Ectodermal cell (in vitro differentiated cells): ENCODE results near the gene TEAD1.

Source experiments
- H3K27ac ChIP-seq: 2 replicates; pipeline ENCODE4 v1.7.0; 2013; ENCODE audit warnings: mild to moderate bottlenecking, low read depth, low read length; ENCODE audit not compliant: insufficient read depth, poor library complexity, severe bottlenecking
- H3K27me3 ChIP-seq: 2 replicates; pipeline ENCODE4 v1.7.0; 2013; ENCODE audit warnings: mild to moderate bottlenecking, low read length; ENCODE audit not compliant: insufficient read depth, control insufficient read depth, poor library complexity, severe bottlenecking
- H3K36me3 ChIP-seq: one replicate; pipeline ENCODE4 v1.7.0; 2013; ENCODE audit warnings: low read length; ENCODE audit not compliant: control insufficient read depth, insufficient read depth
- H3K4me1 ChIP-seq: one replicate; pipeline ENCODE4 v1.7.0; 2013; ENCODE audit warnings: low read length; ENCODE audit not compliant: control insufficient read depth, insufficient read depth
- H3K4me3 ChIP-seq: 2 replicates; pipeline ENCODE4 v1.7.0; 2013; ENCODE audit warnings: low read depth, low read length, control low read depth; ENCODE audit not compliant: insufficient read depth
- H3K9me3 ChIP-seq: 2 replicates; pipeline ENCODE4 v1.7.0; 2013; ENCODE audit warnings: mild to moderate bottlenecking, low read length, moderate library complexity; ENCODE audit not compliant: control insufficient read depth
- WGBS, 2 experiments: methylation state at CpG; one replicate each; pipeline ENCODE4 v1.1.7; 2013; ENCODE audit warnings: missing lambda C conversion rate in 2 of 2; 5-methylcytosine and 5-hydroxymethylcytosine counted together

Gene TEAD1

DNA sequence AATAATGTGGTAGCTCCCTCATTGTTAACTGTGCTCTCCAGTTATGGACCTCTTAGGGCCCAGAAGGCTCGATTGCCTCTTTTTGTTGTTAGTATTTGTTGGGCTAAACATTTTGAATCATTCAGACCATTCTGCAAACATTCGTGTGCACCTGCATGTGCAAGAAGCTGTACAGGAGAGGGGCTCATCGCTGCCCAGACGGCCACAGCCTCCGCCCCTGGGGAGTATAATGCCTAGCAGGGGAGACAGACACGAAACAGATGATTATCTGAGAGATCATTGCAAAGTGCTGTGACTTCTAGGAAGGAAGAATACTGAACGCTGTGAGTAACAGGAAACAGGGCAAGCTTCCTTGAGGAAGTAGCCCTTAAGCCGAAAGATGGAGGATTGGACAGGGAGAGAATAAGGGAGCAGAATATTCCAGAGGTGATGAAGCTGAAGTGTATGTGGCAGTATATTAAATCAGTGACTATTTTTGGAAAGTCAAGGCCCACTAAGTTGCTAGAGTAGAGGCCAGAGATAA is 211.6 kb downstream of the TEAD1 start:
- no peaks in the 10 kb centered on the region for H3K9me3 ChIP-seq
- WGBS, 2 experiments, result 95% methylated on average over 8 of the region's 8 CpGs
- no peak overlapping the region for H3K27ac ChIP-seq
- no peaks in the 10 kb centered on the region for H3K4me1 ChIP-seq
- H3K27me3 ChIP-seq, result no peaks in the 10 kb centered on the region
- H3K36me3 ChIP-seq, result peaks cover 39% of the 10 kb centered on the region
- H3K4me3 ChIP-seq, result no peak overlapping the region

DNA sequence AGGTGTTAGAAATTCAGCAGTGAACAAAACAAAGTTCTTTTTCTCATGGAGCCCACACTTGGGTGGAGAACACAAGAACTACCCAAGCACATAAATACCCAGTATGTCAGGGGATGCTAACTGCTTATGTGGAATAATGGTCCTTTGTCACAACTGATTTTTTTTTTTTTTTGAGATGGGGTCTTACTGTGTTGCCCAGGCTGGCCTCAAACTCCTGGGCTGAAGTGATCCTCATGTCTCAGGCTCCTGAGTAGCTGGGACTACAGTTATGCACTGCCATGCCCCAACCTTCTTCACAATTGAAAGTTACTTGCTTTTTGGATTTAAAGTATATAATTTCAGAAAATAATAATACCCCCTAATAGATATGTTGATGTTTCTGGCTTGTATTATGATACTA is 212.3 kb downstream of the TEAD1 start:
- Histone ChIP-seq H3K27me3 (no peaks in the 10 kb centered on the region), H3K9me3 (no peaks in the 10 kb centered on the region), H3K4me1 (no peaks in the 10 kb centered on the region), H3K27ac (no peak overlapping the region), H3K36me3 (peaks cover 39% of the 10 kb centered on the region), H3K4me3 (no peak overlapping the region)

DNA sequence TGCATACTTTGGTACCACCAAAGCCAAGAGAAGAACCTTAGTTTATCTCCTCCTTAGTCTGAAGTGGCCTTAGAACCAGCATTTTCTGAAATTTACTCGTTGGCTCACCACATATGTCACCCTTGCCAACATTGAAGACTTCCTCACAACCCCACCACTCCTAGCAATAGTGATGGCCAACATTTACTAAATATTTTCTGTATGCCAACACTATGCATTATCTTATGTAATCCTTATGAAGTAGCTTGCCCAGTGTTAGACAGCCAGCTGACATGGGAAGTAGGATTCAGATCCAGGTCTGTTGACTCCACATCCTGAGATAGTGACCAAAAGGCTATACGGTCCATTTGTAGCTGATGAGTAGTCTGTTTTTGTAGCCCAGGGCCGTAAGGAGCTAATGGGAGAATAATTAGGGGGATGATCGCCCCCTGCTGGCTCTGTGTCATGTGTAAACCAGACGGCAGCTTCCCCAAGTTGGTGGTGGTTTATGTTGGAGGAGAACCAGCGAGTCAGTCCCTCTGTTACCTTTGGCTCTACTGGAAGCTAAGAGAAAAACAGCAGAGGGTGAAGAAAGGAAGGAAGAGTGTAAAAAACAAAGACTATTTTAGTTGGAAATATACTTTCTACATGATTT is 214.4 kb downstream of the TEAD1 start:
- no peaks in the 10 kb centered on the region for H3K27me3 ChIP-seq
- H3K36me3 ChIP-seq, result peaks cover 23% of the 10 kb centered on the region
- no peak overlapping the region for H3K27ac ChIP-seq
- no peak overlapping the region for H3K4me3 ChIP-seq
- 43 to 46% methylated on average over 6 of the region's 6 CpGs for WGBS, 2 experiments
- no peaks in the 10 kb centered on the region for H3K9me3 ChIP-seq
- peaks cover 4% of the 10 kb centered on the region for H3K4me1 ChIP-seq

DNA sequence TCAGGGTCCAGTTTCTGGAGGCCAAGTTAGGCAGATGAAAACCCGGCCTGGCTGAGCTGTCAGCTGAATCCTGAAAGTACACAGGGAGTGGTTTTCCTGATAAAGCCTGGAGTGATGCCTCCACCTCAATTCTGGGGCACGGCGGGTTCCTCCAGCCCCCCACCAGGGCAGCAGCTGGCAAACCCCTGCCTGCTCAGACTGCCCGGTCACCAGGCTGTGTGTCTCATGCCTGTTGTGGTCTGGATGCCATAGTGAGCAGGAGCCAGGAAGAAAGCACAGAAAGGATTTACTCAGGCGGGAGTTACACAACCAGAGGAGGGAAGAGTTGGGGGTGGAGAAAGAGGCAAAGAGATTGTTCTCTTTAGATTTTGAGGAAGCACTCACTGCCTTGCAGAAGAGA is 215.0 kb downstream of the TEAD1 start:
- Histone ChIP-seq H3K27me3 (no peaks in the 10 kb centered on the region), H3K27ac (peak overlapping the region; percentile 16), H3K36me3 (peaks cover 19% of the 10 kb centered on the region), H3K4me3 (no peak overlapping the region), H3K4me1 (peaks cover 4% of the 10 kb centered on the region), H3K9me3 (no peaks in the 10 kb centered on the region)
- WGBS, 2 experiments, result 78 to 85% methylated on average over 5 of the region's 5 CpGs

DNA sequence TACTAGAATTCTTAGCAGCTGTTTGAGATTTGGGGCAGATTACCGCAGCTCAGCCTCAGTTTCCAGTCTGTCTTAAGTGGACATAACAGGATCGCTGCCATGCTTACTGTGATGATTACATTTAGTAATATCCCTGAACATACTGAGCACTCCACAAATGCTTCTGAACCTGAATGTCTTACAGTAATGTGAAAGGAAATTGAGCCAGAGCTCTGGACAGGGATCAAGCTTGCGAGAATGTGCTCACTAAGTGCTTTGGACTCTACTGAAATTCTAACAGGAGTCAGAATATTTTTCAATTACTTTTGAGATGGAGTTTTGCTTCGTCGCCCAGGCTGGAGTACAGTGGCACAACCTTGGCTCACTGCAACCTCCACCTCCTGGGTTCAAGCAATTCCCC is 216.3 kb downstream of the TEAD1 start:
- Histone ChIP-seq H3K36me3 (peaks cover 13% of the 10 kb centered on the region), H3K9me3 (no peaks in the 10 kb centered on the region), H3K4me1 (peaks cover 4% of the 10 kb centered on the region), H3K27ac (no peak overlapping the region), H3K4me3 (no peak overlapping the region), H3K27me3 (no peaks in the 10 kb centered on the region)
- WGBS, 2 experiments, result 72 to 79% methylated on average over 5 of the region's 5 CpGs

DNA sequence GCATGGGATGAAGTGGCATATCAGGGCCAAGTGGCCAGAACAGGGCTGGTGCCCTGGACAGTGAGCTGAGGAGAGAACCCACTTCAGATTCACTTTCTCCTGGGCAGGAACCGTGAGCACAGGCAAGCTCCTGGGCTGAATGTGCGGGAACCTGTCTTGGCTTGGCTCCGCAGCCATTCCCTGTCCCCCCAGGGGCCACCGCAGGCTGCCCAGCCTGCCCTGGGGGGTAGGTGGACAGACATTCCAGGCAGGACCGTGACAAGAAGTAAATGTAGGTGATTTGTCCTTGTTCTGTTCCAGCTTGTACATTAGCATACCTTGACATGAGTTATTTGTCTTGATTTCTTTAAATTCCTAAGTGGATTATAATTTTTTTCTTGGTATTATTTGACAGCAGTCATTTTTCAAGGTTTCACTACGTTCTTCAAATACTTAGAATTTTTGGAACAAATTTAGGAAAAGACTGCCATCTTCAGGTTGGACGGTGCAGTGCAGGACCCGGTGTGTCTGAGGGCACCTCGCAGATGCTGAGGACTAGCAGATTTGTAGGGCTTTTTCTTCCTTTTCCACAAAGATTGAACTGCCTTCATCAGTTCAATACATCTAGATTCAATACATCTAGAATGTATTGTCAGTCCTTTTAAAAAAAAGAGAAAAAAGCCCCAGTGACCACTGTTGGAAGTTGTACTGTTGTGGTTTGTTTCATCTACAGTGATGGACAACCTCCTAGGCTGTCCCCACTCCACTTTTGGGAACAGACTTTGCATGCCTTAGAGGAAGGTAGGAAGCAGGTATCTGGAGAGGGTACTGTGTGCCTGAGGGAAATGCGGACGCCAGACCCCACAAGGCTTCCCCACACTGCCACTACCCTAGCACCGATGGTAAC is 219.8 kb downstream of the TEAD1 start:
- Histone ChIP-seq H3K9me3 (no peaks in the 10 kb centered on the region), H3K27me3 (no peaks in the 10 kb centered on the region), H3K27ac (no peak overlapping the region), H3K4me3 (no peak overlapping the region), H3K4me1 (peaks cover 4% of the 10 kb centered on the region), H3K36me3 (peaks cover 15% of the 10 kb centered on the region)
- WGBS, 2 experiments, result 54 to 56% methylated on average over 12 of the region's 12 CpGs

DNA sequence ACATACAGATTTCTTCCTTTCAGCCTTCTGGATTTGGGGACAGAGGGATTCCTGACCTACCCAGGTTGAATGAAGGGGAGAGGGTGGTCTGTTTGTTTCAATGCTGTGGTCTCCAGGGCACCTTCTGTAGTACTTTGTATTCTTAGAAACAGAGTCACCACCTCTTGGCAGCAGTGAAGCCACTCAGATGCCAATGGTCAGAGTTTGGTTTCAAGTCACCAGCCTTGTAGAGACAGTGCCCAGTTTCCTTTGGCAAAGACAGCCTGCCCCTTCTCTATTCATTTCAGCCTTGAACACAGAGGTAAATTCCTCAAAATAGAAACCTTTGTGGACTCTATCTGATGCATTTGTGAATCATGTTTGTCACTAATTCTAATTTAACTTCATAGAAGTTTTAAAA is 223.2 kb downstream of the TEAD1 start:
- H3K4me3 ChIP-seq, result no peak overlapping the region
- peaks cover 15% of the 10 kb centered on the region for H3K36me3 ChIP-seq
- H3K4me1 ChIP-seq, result peaks cover 6% of the 10 kb centered on the region
- H3K27ac ChIP-seq, result no peak overlapping the region
- H3K9me3 ChIP-seq, result no peaks in the 10 kb centered on the region
- no peaks in the 10 kb centered on the region for H3K27me3 ChIP-seq

DNA sequence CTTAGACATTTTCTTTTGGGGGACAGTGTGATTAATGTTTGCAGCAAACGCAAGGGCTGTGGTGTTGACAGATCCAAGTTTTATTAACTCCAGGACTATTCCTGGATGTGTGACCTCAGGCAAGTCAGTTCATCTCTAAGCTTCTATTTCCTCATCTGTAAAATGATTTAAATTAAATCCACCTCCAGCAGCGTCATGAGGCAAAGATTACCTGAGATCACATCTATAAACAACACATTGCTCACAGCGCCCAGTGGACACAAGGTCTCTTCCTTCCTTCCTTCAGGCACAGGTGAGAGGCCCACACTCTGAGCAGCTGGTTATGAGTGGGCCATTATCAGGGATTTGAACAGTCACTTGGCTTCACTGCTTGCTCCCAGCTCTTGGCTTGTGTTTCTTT is 223.6 kb downstream of the TEAD1 start:
- Histone ChIP-seq H3K4me3 (no peak overlapping the region), H3K27ac (no peak overlapping the region), H3K27me3 (no peaks in the 10 kb centered on the region), H3K4me1 (peaks cover 11% of the 10 kb centered on the region), H3K9me3 (no peaks in the 10 kb centered on the region), H3K36me3 (peaks cover 15% of the 10 kb centered on the region)
- 90 to 95% methylated on average over 3 of the region's 3 CpGs for WGBS, 2 experiments

DNA sequence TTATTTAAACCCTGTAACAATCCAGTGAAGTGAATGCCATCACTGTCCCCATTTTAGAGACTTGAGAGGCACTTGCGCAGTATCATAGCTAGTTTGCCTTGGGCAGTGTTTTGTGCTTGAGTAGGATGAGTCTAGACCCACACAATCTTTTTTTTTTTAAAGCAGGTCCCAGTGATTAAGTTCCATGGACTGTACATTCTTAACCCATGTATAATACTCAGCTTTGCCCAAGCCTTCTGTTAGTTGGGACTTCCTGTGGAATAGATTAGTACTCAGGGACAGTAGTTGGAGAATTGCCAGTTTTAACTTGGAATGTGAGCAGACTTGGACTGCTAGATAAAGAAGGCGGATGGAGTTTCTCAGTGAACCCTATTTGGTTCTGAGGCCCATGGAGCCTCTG is 226.3 kb downstream of the TEAD1 start:
- peaks cover 15% of the 10 kb centered on the region for H3K36me3 ChIP-seq
- no peak overlapping the region for H3K27ac ChIP-seq
- 98 to 100% methylated on average over 2 of the region's 2 CpGs for WGBS, 2 experiments
- no peaks in the 10 kb centered on the region for H3K27me3 ChIP-seq
- no peak overlapping the region for H3K4me3 ChIP-seq
- H3K4me1 ChIP-seq, result peaks cover 8% of the 10 kb centered on the region
- H3K9me3 ChIP-seq, result no peaks in the 10 kb centered on the region

DNA sequence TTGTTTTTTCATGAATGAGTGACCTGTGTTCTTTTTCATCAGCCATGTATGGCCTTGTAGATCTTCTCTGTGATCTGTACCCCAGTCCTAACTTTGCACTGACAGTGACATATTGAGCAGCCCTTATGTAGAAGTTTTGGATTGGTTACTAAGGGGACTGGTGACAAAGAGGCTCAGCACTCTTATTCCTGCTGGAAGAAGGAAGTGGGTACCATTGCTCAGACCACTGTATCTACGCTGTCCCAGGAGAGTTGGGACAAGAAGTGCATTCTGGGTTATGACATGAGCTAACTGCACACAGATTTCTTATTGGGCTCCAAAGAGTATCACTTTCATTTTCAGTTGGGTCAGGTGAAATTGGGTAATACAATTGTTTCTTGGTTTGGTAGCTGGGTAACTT is 227.1 kb downstream of the TEAD1 start:
- H3K27me3 ChIP-seq, result no peaks in the 10 kb centered on the region
- H3K36me3 ChIP-seq, result peaks cover 13% of the 10 kb centered on the region
- no peak overlapping the region for H3K4me3 ChIP-seq
- 94 to 98% methylated on average over 1 of the region's 1 CpG for WGBS, 2 experiments
- H3K4me1 ChIP-seq, result peaks cover 8% of the 10 kb centered on the region
- H3K27ac ChIP-seq, result no peak overlapping the region
- H3K9me3 ChIP-seq, result no peaks in the 10 kb centered on the region
